K562 (cell line): Measurements from ENCODE around the gene MPHOSPH9. TPM values are rescaled to one million over a fixed set of nuclear protein-coding genes. Genes with fewer than 3 reads are reported as not detected.
A peak's percentile ranks its signal among the peaks of the same experiment; 100 is the strongest.

ENCODE experiments used
- ARHGAP35 ChIP-seq: fragments of 450-650 bp; IDR thresholded peaks from 2 replicates; pipeline ENCODE4 v1.6.1; 2018; ENCODE audit not compliant: partially characterized antibody
- CCNT2 ChIP-seq: IDR thresholded peaks from 2 replicates; pipeline ENCODE4 v1.6.1; 2011; ENCODE audit warnings: borderline replicate concordance, low read depth, mild to moderate bottlenecking, moderate library complexity, mixed read lengths, low read length; ENCODE audit not compliant: insufficient read length; ENCODE audit errors: extremely low read depth
- KDM2B ChIP-seq: fragments of 250-450 bp; sonication (Bioruptor Pico); IDR thresholded peaks from 2 replicates; pipeline ENCODE4 v1.8.0; 2021; ENCODE audit warnings: mild to moderate bottlenecking, moderate library complexity
- PHF21A ChIP-seq: fragments of 450-650 bp; IDR thresholded peaks from 2 replicates; pipeline ENCODE4 v1.6.1; 2017; ENCODE audit warnings: low read depth, borderline replicate concordance
- SMARCE1 ChIP-seq: fragments of 450-650 bp; IDR thresholded peaks from 2 replicates; pipeline ENCODE4 v1.7.1; 2016; ENCODE audit warnings: mild to moderate bottlenecking
- ZNF184 ChIP-seq: sonication (generic); formaldehyde crosslinking; IDR thresholded peaks from 2 replicates; pipeline ENCODE4 v1.5.0; 2020; ENCODE audit warnings: missing genetic modification reagents
- ZNF354B ChIP-seq: fragments of 250-450 bp; sonication (Bioruptor Pico); IDR thresholded peaks from 2 replicates; pipeline ENCODE4 v1.4.0; 2020
- polyA plus RNA-seq, 8 experiments: library from polyadenylated mRNA; depleted of rRNA in 4 of 8; stranded (reverse) in 5 of 8; unstranded in 3 of 8; fragments of >200 nt; fragmentation: Nextera tagmentation in 2 of 8; fragmentation: Illumina TruSeq in 1 of 8; extraction: Ambion mirVana in 2 of 8; extraction: Trizol in 1 of 8; gene quantifications; 2 replicates each; pipeline versions ENCODE4 v1.2.1 to v1.2.3, GENCODE V29; 2011 to 2014; ENCODE audit warnings: inconsistent platforms in 1 of 8, missing spikeins in 1 of 8
- total RNA-seq, 7 experiments: library from RNA; depleted of rRNA in 6 of 7; stranded (reverse); fragments of >200 nt in 6 of 7; fragmentation: Illumina TruSeq in 2 of 7; extraction: Trizol in 2 of 7; gene quantifications; 2 replicates each; pipeline versions ENCODE4 v1.2.1 to v1.2.3, GENCODE V29; 2011 to 2021; ENCODE audit warnings: low replicate concordance in 1 of 7
- TF ChIP-seq, protein P1 (sequence below): fragments of 200-600 bp; sonication (generic); IDR thresholded peaks from one replicate; pipeline ENCODE4 v1.6.1; 2012; ENCODE audit warnings: mild to moderate bottlenecking, low read depth, low read length, inconsistent platforms
- TF ChIP-seq, protein P2 (sequence below): IDR thresholded peaks from 3 replicates; pipeline ENCODE4 v1.6.1; 2011; ENCODE audit warnings: borderline replicate concordance, mild to moderate bottlenecking, moderate library complexity; ENCODE audit not compliant: insufficient read length; ENCODE audit errors: extremely low read depth
- TF ChIP-seq, protein P3 (sequence below): sonication (generic); formaldehyde crosslinking; IDR thresholded peaks from 2 replicates; pipeline ENCODE4 v1.8.1; 2023; ENCODE audit warnings: mild to moderate bottlenecking, missing genetic modification reagents

MPHOSPH9 gene
- total and polyA plus RNA-seq, 9 of the 15 experiments (the other 6 are each of a cell fraction or from before 2014, with no cell fraction given): 14.2 to 103 (median 54.5) TPM

- TF ChIP-seq, protein P1, sequence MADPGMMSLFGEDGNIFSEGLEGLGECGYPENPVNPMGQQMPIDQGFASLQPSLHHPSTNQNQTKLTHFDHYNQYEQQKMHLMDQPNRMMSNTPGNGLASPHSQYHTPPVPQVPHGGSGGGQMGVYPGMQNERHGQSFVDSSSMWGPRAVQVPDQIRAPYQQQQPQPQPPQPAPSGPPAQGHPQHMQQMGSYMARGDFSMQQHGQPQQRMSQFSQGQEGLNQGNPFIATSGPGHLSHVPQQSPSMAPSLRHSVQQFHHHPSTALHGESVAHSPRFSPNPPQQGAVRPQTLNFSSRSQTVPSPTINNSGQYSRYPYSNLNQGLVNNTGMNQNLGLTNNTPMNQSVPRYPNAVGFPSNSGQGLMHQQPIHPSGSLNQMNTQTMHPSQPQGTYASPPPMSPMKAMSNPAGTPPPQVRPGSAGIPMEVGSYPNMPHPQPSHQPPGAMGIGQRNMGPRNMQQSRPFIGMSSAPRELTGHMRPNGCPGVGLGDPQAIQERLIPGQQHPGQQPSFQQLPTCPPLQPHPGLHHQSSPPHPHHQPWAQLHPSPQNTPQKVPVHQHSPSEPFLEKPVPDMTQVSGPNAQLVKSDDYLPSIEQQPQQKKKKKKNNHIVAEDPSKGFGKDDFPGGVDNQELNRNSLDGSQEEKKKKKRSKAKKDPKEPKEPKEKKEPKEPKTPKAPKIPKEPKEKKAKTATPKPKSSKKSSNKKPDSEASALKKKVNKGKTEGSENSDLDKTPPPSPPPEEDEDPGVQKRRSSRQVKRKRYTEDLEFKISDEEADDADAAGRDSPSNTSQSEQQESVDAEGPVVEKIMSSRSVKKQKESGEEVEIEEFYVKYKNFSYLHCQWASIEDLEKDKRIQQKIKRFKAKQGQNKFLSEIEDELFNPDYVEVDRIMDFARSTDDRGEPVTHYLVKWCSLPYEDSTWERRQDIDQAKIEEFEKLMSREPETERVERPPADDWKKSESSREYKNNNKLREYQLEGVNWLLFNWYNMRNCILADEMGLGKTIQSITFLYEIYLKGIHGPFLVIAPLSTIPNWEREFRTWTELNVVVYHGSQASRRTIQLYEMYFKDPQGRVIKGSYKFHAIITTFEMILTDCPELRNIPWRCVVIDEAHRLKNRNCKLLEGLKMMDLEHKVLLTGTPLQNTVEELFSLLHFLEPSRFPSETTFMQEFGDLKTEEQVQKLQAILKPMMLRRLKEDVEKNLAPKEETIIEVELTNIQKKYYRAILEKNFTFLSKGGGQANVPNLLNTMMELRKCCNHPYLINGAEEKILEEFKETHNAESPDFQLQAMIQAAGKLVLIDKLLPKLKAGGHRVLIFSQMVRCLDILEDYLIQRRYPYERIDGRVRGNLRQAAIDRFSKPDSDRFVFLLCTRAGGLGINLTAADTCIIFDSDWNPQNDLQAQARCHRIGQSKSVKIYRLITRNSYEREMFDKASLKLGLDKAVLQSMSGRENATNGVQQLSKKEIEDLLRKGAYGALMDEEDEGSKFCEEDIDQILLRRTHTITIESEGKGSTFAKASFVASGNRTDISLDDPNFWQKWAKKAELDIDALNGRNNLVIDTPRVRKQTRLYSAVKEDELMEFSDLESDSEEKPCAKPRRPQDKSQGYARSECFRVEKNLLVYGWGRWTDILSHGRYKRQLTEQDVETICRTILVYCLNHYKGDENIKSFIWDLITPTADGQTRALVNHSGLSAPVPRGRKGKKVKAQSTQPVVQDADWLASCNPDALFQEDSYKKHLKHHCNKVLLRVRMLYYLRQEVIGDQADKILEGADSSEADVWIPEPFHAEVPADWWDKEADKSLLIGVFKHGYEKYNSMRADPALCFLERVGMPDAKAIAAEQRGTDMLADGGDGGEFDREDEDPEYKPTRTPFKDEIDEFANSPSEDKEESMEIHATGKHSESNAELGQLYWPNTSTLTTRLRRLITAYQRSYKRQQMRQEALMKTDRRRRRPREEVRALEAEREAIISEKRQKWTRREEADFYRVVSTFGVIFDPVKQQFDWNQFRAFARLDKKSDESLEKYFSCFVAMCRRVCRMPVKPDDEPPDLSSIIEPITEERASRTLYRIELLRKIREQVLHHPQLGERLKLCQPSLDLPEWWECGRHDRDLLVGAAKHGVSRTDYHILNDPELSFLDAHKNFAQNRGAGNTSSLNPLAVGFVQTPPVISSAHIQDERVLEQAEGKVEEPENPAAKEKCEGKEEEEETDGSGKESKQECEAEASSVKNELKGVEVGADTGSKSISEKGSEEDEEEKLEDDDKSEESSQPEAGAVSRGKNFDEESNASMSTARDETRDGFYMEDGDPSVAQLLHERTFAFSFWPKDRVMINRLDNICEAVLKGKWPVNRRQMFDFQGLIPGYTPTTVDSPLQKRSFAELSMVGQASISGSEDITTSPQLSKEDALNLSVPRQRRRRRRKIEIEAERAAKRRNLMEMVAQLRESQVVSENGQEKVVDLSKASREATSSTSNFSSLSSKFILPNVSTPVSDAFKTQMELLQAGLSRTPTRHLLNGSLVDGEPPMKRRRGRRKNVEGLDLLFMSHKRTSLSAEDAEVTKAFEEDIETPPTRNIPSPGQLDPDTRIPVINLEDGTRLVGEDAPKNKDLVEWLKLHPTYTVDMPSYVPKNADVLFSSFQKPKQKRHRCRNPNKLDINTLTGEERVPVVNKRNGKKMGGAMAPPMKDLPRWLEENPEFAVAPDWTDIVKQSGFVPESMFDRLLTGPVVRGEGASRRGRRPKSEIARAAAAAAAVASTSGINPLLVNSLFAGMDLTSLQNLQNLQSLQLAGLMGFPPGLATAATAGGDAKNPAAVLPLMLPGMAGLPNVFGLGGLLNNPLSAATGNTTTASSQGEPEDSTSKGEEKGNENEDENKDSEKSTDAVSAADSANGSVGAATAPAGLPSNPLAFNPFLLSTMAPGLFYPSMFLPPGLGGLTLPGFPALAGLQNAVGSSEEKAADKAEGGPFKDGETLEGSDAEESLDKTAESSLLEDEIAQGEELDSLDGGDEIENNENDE: no peak
- no peak for TF ChIP-seq PHF21A
- no peak for TF ChIP-seq KDM2B (CRISPR knock-in tag)
- TF ChIP-seq SMARCE1: no peak
- no peak for TF ChIP-seq ZNF184
- no peak for TF ChIP-seq ARHGAP35
- TF ChIP-seq, protein P2, sequence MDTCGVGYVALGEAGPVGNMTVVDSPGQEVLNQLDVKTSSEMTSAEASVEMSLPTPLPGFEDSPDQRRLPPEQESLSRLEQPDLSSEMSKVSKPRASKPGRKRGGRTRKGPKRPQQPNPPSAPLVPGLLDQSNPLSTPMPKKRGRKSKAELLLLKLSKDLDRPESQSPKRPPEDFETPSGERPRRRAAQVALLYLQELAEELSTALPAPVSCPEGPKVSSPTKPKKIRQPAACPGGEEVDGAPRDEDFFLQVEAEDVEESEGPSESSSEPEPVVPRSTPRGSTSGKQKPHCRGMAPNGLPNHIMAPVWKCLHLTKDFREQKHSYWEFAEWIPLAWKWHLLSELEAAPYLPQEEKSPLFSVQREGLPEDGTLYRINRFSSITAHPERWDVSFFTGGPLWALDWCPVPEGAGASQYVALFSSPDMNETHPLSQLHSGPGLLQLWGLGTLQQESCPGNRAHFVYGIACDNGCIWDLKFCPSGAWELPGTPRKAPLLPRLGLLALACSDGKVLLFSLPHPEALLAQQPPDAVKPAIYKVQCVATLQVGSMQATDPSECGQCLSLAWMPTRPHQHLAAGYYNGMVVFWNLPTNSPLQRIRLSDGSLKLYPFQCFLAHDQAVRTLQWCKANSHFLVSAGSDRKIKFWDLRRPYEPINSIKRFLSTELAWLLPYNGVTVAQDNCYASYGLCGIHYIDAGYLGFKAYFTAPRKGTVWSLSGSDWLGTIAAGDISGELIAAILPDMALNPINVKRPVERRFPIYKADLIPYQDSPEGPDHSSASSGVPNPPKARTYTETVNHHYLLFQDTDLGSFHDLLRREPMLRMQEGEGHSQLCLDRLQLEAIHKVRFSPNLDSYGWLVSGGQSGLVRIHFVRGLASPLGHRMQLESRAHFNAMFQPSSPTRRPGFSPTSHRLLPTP: no peak
- TF ChIP-seq ZNF354B (CRISPR knock-in tag): no peak
- peak; percentile 70 for TF ChIP-seq CCNT2
- TF ChIP-seq, protein P3, sequence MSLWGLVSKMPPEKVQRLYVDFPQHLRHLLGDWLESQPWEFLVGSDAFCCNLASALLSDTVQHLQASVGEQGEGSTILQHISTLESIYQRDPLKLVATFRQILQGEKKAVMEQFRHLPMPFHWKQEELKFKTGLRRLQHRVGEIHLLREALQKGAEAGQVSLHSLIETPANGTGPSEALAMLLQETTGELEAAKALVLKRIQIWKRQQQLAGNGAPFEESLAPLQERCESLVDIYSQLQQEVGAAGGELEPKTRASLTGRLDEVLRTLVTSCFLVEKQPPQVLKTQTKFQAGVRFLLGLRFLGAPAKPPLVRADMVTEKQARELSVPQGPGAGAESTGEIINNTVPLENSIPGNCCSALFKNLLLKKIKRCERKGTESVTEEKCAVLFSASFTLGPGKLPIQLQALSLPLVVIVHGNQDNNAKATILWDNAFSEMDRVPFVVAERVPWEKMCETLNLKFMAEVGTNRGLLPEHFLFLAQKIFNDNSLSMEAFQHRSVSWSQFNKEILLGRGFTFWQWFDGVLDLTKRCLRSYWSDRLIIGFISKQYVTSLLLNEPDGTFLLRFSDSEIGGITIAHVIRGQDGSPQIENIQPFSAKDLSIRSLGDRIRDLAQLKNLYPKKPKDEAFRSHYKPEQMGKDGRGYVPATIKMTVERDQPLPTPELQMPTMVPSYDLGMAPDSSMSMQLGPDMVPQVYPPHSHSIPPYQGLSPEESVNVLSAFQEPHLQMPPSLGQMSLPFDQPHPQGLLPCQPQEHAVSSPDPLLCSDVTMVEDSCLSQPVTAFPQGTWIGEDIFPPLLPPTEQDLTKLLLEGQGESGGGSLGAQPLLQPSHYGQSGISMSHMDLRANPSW (CRISPR knock-in tag): no peak
Measured at GRCh38 chr12:123150744-123151456, 82.0 kb downstream of the MPHOSPH9 start, which contains the start of gene PITPNM2 (continued).
